IMR-90 (cell line): Measurements from ENCODE around the gene PASD1.
A peak's percentile ranks its signal among the peaks of the same experiment; 100 is the strongest.

Experiments
- MXI1 ChIP-seq: IDR thresholded peaks from 2 replicates; pipeline ENCODE4 v1.6.1; 2012; ENCODE audit warnings: low read depth, mild to moderate bottlenecking, low read length, moderate library complexity, borderline replicate concordance
- TF ChIP-seq, protein P1 (sequence below): conservative IDR thresholded peaks from 2 replicates; pipeline ENCODE4 v1.5.1; 2012; ENCODE audit warnings: mild to moderate bottlenecking, low read depth, low read length, improper control_type of control experiment
- TF ChIP-seq, protein P2 (sequence below): fragments of 150-350 bp; IDR thresholded peaks from 2 replicates; pipeline ENCODE4 v1.6.1; 2016; ENCODE audit warnings: low read depth, mild to moderate bottlenecking, low read length, moderate library complexity, borderline replicate concordance

DNA sequence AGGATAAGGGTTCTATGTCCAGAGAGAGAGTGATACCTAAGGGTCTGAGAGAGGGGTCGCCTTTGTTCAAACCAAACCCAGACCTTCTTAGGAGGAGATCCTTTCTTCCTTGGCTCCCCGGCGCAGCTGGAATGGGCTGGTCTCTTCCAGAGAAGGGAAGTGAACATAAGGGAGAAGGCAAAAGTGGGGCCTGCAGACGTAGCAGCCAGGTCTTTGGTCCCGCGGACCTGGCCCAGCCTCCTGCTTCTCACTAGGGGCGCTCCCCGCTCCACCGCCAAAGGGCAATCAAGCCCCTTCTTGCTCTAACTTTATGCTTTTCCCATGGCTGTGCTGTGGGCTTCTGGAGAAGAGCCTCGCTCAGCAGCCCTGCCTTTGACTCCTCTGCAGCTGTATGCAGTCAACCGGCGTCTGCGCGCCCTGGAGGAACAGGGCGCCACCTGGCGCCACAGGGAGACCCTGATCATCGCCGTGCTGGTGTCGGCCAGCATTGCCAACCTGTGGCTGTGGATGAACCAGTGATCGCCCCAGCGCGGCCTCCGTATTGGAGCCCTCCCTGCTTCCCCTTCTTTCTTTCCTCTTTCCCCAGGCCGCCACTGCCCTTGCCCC is 158.9 kb downstream of the PASD1 start:
- TF ChIP-seq, protein P1, sequence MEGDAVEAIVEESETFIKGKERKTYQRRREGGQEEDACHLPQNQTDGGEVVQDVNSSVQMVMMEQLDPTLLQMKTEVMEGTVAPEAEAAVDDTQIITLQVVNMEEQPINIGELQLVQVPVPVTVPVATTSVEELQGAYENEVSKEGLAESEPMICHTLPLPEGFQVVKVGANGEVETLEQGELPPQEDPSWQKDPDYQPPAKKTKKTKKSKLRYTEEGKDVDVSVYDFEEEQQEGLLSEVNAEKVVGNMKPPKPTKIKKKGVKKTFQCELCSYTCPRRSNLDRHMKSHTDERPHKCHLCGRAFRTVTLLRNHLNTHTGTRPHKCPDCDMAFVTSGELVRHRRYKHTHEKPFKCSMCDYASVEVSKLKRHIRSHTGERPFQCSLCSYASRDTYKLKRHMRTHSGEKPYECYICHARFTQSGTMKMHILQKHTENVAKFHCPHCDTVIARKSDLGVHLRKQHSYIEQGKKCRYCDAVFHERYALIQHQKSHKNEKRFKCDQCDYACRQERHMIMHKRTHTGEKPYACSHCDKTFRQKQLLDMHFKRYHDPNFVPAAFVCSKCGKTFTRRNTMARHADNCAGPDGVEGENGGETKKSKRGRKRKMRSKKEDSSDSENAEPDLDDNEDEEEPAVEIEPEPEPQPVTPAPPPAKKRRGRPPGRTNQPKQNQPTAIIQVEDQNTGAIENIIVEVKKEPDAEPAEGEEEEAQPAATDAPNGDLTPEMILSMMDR = peak; percentile 31; the same call in 1 of the 2 replicates
- TF ChIP-seq MXI1 = no peak
- TF ChIP-seq, protein P2, sequence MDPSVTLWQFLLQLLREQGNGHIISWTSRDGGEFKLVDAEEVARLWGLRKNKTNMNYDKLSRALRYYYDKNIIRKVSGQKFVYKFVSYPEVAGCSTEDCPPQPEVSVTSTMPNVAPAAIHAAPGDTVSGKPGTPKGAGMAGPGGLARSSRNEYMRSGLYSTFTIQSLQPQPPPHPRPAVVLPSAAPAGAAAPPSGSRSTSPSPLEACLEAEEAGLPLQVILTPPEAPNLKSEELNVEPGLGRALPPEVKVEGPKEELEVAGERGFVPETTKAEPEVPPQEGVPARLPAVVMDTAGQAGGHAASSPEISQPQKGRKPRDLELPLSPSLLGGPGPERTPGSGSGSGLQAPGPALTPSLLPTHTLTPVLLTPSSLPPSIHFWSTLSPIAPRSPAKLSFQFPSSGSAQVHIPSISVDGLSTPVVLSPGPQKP = no peak
